Occipital lobe (tissue), 2 donors: ENCODE results near the gene MADD. TPM values are rescaled to one million over a fixed set of nuclear protein-coding genes. Genes with fewer than 3 reads are reported as not detected.

ENCODE experiments used
- DNase-seq: peaks from one replicate; lab custom pipeline; 2025; lab: John Stamatoyannopoulos, UW
- total RNA-seq: library from RNA; depleted of rRNA; stranded (reverse); fragments of >200 nt; gene quantifications from one replicate; pipeline ENCODE4 v1.2.3, GENCODE V29; 2014

Gene MADD
- total RNA-seq, 1 donor from 2014 or later = 58.0 TPM

- DNase-seq = no peak
These were observed 18.2 kb upstream of the MADD start for GRCh38 chr11:47251751-47252150.

- DNase-seq = no peak
These were observed 16.3 kb upstream of the MADD start for GRCh38 chr11:47253660-47254059.

- no peak for DNase-seq
These were observed 15.5 kb upstream of the MADD start for GRCh38 chr11:47254386-47254785.

GRCh38 chr11:47256374-47256773 is 13.6 kb upstream of the MADD start:
- DNase-seq = no peak

- DNase-seq = no peak
These were observed 12.8 kb upstream of the MADD start for GRCh38 chr11:47257177-47257516.

DNA sequence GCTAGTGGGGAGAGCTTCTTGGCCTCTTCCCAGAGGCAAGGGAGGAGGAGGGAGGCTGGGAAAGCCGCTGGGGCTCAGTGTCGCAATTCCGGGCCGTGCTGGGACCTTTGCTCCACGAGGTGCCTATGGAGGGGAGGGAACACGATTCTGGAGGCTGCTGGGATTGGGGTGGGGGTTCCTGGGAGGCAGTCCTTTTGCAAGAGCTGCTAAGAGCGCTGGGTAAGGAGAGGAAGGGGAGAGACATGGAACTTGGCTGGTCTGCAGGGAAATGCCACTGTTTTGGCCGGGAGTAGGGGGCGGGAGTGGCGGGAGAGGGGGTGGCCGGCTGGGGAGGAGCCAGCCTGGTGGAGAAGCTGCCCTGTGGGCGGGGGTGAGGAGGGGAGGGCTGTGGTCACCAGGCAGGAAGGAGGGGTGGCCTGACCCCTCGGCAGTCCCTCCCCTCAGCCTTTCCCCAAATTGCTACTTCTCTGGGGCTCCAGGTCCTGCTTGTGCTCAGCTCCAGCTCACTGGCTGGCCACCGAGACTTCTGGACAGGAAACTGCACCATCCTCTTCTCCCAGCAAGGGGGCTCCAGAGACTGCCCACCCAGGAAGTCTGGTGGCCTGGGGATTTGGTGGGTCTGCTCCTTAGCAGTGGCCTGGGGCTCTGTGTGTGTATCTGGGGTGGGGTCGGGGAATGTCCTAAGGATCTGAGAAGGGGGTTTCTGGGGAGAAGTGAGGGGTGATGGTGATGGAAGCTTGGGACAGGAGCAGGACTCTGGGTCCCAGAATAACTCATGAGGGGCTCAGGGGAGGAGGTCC is 12.2 kb upstream of the MADD start, which contains the start of gene NR1H3:
Gene NR1H3 (plus strand): TSS at position 480 of the 800 bp plus-strand sequence. CDS start 1,221 bp downstream, outside the sequence.
- DNase-seq = peak; percentile 18

DNA sequence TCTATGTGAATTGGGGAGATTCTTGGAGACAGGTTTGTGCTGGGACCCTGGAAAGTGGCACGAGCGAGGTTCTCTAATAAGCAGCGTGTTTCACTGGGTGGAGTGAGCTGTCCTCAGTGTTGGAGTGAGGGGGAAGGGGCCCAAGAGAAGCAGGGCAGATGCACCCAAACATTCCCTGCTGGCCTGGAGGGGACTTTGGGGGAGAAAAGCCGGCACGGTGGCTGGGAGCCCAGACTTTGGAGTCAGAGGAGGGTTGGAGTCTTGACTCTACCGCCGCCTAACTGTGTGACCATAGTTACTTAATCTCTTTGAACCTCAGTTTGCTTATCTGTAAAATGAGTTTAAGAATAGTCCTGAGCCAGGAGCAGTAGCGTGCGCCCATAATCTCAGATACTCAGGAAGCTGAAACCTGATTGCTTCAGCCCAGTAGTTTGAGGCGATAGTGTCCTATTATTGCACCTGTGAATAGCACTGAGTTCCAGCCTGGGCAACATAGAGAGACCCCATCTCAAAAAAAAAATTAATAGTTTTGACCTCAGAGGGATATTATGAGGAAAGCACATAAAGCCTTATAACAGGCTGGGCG is 11.5 kb upstream of the MADD start:
- DNase-seq = no peak

DNA sequence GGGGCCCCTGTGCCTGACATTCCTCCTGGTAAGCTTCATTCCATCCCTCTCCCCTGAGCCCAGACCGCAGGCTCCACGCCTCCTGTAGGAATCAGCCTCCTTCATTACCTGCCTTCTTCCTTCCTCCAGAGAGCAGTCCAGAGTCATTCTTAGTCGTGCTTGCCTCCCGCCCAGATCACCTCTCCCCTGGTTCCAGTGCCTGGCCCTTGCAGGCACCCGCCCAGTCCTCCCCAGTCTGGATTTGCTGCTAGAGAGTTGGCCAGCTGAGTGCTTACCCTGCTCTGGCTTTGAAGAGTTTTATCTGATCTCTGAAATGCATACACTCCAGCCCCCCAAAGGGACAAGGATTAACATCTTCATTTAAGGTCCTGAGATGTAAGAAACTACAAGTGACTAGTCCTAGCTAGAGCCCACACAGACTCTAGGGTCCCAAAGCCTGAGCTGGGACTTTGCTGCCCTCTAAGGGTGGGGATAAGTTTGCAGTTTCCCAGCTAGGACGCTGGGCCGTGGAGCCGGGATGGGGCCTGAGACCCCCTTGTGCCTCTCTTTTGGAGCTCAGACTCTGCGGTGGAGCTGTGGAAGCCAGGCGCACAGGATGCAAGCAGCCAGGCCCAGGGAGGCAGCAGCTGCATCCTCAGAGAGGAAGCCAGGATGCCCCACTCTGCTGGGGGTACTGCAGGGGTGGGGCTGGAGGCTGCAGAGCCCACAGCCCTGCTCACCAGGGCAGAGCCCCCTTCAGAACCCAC is 10.5 kb upstream of the MADD start:
- no peak for DNase-seq

GRCh38 chr11:47260366-47260765 is 9.6 kb upstream of the MADD start:
- no peak for DNase-seq

GRCh38 chr11:47261291-47261800 is 8.6 kb upstream of the MADD start:
- no peak for DNase-seq

DNA sequence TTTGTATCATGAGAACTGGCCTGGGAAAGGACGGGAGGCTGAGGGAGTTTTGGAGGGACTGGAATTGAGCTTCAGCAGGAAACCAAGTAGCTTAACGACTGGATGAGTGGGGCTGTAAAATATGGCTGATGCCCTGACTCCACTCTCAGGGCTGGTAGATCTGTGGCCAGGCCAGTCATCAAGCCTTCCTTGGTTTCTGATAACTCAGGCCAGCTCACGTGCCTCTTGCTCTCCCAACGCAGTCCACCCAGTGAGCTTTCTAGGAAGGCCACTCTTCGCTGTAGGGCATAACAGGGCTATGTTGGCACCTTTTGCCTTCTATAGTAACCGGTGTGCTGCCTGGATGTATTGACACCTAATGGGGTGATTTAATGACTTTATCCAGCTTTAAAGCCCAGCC is 5.8 kb upstream of the MADD start:
- DNase-seq = no peak

DNA sequence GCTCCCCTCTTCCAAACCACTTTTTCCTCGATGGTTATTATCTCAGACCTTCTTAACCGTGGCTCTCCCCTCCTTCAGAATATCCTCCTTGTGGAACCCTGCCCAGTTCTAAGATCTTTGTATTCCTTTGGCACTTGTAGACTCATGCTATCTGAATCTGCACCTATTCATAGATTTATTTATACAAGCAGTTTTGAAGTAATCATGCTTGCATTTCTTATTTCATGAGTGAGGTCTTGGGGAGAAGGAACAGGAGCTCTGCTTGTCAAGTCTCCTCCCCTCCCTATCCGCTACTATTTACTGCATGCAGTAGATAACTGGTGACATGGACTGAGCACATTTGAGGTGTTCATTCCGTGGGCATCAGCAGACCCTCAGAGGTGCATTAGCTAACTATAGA is 5.4 kb upstream of the MADD start:
- DNase-seq = no peak

DNA sequence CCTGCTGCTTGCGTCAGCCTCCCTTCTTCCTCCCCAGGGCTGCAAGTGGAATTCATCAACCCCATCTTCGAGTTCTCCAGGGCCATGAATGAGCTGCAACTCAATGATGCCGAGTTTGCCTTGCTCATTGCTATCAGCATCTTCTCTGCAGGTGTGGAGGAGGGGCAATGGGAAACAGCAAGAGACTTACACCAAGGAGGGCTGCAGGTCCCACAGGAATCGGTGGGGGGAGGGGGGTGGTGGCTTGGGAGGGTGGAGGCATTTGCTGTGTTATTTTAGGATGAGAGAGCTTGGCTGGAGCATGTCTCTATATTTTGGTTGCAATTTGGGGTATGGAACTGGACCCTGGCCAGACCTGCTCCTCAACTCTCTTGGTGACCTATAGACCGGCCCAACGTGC is 2.1 kb upstream of the MADD start:
- DNase-seq = no peak

- no peak for DNase-seq
These were observed 1.4 kb upstream of the MADD start for GRCh38 chr11:47268448-47269001.

DNA sequence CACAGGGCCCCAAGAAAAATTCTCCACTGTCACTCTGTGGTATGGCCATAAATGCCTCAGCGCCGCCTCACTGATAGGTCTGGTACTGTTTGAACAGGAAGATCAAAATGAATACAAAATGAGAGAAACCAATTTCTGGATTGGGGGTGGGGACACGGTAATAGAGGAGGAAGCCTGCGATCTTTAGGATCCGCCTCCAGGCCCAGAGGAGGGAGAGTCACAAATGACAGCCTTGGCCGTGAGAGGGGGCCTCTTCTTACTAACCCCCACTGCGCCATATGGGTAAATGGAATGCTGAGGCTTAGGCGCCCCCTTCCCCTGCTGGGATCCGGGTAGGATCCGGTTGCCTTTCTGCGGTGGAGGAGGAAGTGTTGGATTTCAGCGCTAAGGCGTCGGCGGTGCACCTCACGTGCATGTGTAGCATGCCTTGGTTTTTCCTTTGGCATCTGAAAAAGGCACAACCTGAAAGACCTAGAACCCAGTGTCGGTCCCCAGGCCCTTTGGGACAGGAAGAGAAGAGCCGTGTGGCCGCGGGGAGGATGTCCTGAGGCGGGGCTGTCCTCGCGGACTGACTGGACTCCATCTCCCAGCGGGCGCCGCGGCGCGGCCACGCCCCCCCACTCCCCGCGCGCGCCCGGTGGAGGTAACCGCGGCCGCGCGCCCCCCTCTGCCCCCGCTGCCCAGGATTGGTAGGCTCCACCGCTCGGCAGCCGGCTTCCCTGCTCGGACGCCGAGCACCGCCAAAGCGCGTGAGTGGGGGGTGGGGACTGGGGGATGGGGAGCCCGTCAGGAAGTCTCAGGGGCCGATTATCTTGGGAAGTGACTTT is 718 bp upstream of the MADD start:
- peak; percentile 88 for DNase-seq

DNA sequence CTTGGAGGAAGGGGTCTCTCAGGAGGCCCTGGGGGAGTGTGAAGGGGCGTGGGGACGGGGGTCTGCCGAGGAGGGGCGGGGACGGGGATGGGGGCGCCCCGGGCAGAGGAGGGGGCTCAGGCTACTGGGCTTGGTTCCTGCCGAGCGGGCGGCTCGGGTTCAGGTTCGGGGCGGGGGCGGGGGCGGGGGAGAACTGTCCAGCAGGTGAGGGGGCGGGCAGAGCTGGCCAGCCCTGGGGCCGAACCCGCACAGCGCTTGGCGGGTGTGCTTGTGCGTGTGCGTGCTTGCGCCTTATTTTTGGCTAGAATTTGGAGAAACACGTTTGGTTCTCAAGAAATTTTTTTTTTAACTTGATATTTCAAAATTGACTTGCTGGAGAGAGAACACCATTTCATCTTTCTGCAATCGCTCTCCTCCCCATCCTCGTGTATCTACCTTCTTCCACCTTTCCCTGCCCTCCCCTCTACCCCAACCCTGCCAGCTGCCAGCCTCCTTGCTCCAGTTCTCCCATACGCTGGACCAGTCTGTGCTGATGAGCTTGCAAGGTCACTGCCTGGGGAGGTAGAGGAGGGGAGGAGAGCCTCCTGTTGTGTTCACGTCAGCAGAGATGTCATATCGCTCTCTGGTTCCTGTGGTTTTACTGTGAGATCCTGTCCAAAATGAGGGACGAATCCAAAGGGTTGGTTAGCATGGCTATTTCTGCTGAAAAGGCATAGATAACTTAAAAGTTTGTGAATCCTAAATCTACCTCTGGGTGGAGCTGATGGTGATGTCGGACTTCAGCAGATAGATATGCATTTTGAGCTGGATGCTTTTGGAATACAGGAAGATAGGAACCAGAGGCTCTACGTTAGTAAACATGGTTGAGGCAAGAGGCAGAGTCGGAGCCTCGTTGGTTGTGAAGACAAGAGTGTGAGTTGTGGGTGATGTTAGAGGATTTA is 668 bp downstream of the MADD start:
- DNase-seq = peak; percentile 12

- DNase-seq = no peak
These were observed 1.4 kb downstream of the MADD start for GRCh38 chr11:47271328-47271727.

- DNase-seq = peak; percentile 18
These were observed 2.2 kb downstream of the MADD start for GRCh38 chr11:47271961-47272661.

- no peak for DNase-seq
These were observed 2.8 kb downstream of the MADD start for GRCh38 chr11:47272706-47273105.
